ENCODE data around the gene TRIM31. TPM values are rescaled to one million over a fixed set of nuclear protein-coding genes. Genes with fewer than 3 reads are reported as not detected.
A peak's percentile ranks its signal among the peaks of the same experiment; 100 is the strongest.

TRIM31 gene
- total and polyA plus RNA-seq, 10 donors: 0.09 to 0.14 TPM; not detected in 8

GRCh38 chr6:30104661-30105060, 8.2 kb downstream of the TRIM31 start:
- intact Hi-C loops (cut with DNase I; ENCODE audit: low total_unique reads): no loop called here
- Histone ChIP-seq H3K9me3 (no peaks in the 10 kb centered on the region), H3K4me1 (peaks cover 24 to 41% (median 33%) of the 10 kb centered on the region in 6 donors), H3K27ac (no peak overlapping the region), H3K36me3 (no peaks in the 10 kb centered on the region), H3K27me3 (replicated peaks in 1 of 7) (peaks cover 0 to 91% (median 34%) of the 10 kb centered on the region in 7 donors), H3K4me3 (no peak overlapping the region)
- no peak for TF ChIP-seq POLR2A (IDR thresholded peaks at IDR 0.05)
- no peak for TF ChIP-seq CTCF (IDR thresholded peaks at IDR 0.05 in 8 of 11, conservative IDR thresholded peaks at IDR 0.05 in 3 of 11)
- no peak for TF ChIP-seq POLR2AphosphoS5 (IDR thresholded peaks at IDR 0.05)
- 80 to 90% (median 83%) methylated on average over 2 of the region's 2 CpGs for WGBS, 5 donors
- DNase-seq: no peak

DNA sequence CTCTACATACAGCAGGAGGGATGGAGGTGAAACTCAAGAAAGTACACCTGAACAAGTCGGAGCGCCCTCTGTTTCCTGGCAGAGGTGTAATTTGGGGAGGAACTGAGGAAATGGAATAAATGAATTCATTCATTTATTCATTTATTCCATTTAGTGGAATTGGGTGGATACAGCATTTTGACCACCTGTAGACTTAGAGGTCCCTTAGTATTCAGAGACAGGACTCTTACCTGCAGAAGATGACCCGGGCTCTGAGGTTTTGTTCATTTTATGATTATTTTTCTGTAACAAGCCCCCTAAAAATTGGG, 9.1 kb downstream of the TRIM31 start:
- H3K4me3 ChIP-seq: peak overlapping the region in 5 of 8 donors; percentile 23 to 69 (median 27)
- WGBS, 5 donors: 35 to 45% (median 38%) methylated on average over 3 of the region's 3 CpGs
- TF ChIP-seq POLR2AphosphoS5 (IDR thresholded peaks at IDR 0.05): no peak
- no peak for TF ChIP-seq POLR2A (IDR thresholded peaks at IDR 0.05)
- TF ChIP-seq CTCF (IDR thresholded peaks at IDR 0.05 in 8 of 11, conservative IDR thresholded peaks at IDR 0.05 in 3 of 11): no peak
- peaks cover 24 to 41% (median 33%) of the 10 kb centered on the region in 6 donors for H3K4me1 ChIP-seq
- H3K27ac ChIP-seq: no peak overlapping the region
- H3K9me3 ChIP-seq: no peaks in the 10 kb centered on the region
- no peak for DNase-seq
- H3K36me3 ChIP-seq: no peaks in the 10 kb centered on the region
- peaks cover 0 to 91% (median 41%) of the 10 kb centered on the region in 7 donors for H3K27me3 ChIP-seq (replicated peaks in 1 of 7)
- intact Hi-C loops (cut with DNase I; ENCODE audit: low total_unique reads): no loop called here

GRCh38 chr6:30102970-30103871, 9.7 kb downstream of the TRIM31 start:
- WGBS, 5 donors: 2 to 6% (median 2%) methylated on average over 36 of the region's 36 CpGs
- peak; percentile 91 for DNase-seq
- Histone ChIP-seq H3K4me1 (peaks cover 24 to 41% (median 33%) of the 10 kb centered on the region in 6 donors), H3K9me3 (no peaks in the 10 kb centered on the region), H3K27ac (peak overlapping the region in 7 of 8 donors; percentile 50 to 67 (median 60)), H3K36me3 (no peaks in the 10 kb centered on the region), H3K27me3 (replicated peaks in 1 of 7) (peaks cover 0 to 91% (median 41%) of the 10 kb centered on the region in 7 donors), H3K4me3 (peak overlapping the region; percentile 6 to 69 (median 26))
- TF ChIP-seq POLR2A (IDR thresholded peaks at IDR 0.05) (no peak), CTCF (IDR thresholded peaks at IDR 0.05 in 8 of 11, conservative IDR thresholded peaks at IDR 0.05 in 3 of 11) (peak; percentile 85 to 95 (median 93)), POLR2AphosphoS5 (IDR thresholded peaks at IDR 0.05) (peak in 2 of 3 donors; percentile 30 to 47)
- intact Hi-C loops (cut with DNase I; ENCODE audit: low total_unique reads): no loop called here

DNA sequence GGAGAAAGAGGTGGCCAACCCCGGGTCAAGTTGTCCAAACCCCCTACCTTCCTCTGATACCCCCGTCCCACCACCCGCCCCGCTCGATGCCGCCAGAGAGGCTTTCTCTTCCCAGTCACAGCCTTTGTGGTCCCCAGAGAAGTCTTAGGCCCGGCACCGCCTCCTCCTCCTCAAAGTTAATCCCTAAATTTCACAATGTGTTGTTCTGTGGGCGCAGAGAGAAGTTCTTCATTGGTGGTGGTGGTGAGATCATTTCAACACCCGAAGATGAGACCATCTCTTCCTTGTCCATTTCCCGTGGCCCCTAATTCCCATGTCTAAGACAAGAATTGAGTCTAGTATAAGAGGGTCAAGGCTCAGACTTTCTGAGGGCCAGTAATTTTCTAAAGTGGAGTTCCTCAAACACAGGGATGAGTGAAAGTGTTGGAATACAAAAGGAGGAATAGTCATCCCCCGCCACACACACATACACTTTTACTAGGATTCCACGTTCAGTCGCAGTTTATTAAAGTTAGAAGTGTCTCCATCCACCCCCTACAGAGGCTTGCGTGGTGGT, 10.4 kb downstream of the TRIM31 start:
- Histone ChIP-seq H3K9me3 (no peaks in the 10 kb centered on the region), H3K27me3 (replicated peaks in 1 of 7) (peaks cover 0 to 91% (median 37%) of the 10 kb centered on the region in 7 donors), H3K4me3 (peak overlapping the region in 6 of 8 donors; percentile 31 to 69 (median 43)), H3K36me3 (no peaks in the 10 kb centered on the region), H3K27ac (peak overlapping the region in 7 of 8 donors; percentile 50 to 67 (median 60)), H3K4me1 (peaks cover 24 to 41% (median 33%) of the 10 kb centered on the region in 6 donors)
- no peak for DNase-seq
- intact Hi-C loops (cut with DNase I; ENCODE audit: low total_unique reads): no loop called here
- WGBS, 5 donors: 34 to 52% (median 44%) methylated on average over 15 of the region's 15 CpGs
- TF ChIP-seq CTCF (IDR thresholded peaks at IDR 0.05 in 8 of 11, conservative IDR thresholded peaks at IDR 0.05 in 3 of 11): no peak
- no peak for TF ChIP-seq POLR2AphosphoS5 (IDR thresholded peaks at IDR 0.05)
- TF ChIP-seq POLR2A (IDR thresholded peaks at IDR 0.05): no peak

Data from spleen (tissue), 11 donors.